ENCODE measurements around the gene METTL16.

Gene METTL16

DNA sequence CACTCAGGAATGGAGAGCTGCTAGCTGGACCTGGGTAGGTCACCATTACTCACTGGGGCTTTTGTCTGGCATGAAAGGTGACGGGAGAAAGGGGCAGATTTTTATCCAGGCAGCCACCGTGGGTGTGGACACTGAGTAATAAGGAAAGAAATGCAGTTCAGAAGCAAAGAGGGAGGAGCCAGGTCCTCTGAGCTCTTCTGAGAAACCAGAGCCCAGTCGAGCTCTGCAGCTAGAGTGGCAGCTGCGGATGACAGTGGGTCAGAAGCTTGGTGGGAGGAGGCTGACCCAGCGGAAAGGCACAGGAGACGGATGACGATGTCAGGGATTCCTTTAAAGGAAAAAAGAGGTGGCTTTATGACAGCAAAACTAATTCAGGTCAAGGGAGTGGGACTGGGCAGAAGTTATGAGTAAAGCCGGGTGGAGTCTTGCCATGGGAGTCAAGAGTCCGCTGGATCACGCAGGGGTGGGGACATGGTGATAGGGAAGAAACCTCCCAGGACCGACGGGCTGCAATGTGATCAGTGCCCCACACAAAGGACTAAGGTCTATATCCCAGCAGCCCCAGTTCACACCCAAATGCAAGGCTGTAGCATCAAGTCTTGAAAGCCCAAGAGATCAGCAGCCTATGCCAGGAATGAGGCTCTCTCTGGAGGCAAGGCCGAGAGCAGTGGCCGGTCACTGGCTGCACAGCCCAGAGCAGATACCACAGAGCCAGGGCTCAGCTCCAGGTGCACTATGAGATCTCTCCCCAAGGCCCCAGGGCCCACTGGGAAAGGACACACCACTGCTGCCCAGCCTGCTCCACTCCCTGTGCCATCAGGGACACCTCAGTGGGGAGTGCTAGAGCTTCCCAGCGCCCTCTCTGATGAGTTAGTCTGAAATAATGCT is 104.5 kb downstream of the METTL16 start:
- peak; percentile 78 for DNase-seq

DNA sequence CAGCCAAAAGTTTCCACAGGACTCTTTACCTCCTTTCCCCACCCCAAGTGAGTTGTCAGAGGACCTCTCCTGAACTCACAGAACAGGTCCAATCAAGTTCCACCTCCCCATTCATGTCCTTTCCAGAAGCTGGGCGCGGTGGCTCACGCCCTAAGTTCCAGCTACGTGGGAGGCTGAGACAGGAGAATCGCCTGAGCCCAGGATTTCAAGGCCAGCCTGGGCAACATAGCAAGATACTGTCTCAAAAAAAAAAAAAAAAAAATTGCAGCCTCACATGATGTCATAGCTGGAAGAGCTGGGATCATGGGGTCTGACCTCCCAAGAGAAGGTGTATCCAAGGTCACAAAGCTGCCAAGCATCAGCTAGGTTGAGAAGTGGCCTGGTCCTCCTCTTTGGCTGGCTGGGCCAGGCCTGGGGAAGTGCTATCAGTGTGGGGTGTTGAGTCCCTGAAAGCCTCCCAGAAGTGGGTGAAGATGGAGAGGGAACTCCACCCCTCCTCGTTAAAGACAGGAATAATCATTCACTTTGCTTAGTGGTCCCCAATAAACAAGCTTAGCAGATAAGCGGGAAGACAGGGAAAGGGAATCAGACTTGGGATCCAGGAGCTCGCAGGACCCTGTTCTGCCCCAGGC is 105.3 kb downstream of the METTL16 start:
- no peak for DNase-seq

DNA sequence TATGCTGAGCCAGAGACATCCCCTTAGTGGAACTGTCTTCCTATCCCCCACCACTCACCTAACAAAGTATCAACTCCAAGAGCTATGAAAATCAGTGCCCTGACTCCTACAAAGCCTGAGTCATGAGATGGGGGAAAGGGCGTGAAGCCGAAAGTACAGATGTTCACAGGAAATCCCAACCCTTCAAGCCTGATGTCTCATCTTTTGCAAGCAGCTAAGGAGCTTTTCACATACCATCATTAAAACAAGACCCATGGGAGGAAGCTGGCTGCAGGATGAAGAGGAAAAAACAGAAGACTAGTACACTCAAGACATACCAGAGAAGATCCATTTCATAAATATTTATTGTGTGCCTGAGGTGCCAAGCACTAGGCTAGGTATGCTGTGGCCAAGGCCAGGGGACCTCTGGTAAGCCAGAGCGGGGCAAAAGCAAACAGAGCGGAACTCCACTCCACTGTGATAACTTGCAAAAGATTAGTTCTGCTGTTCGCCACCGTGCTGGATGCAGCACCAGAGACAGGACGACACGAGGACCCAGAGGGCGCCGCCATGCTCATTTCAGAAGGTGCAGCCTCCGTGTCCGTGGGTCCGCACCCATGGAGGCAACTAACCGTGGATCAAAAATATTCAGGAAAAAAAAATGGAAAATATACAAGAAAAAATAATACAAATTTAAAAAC is 106.3 kb downstream of the METTL16 start:
- DNase-seq, result peak; percentile 90

DNA sequence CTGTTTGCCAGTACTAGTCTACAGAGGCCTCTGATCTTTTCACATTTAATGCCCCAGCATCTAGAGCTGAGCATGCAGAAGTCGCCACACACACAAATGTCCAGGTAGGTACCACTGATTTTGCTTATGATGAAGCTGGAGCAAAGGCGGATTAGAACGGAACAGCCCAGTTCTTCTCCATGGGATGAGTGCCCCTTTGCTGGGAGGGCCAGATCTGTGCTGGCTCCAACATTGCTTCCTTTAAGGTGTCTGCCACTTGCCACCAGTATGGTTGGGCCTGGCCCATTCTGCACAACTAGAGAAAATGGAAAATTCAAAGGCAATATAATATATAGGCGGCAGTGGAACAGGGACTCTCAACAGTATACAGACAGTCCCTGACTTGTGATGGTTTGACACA is 108.6 kb downstream of the METTL16 start:
- no peak for DNase-seq

- DNase-seq, result no peak
These were observed 109.1 kb downstream of the METTL16 start for GRCh38 chr17:2402544-2402943.

DNA sequence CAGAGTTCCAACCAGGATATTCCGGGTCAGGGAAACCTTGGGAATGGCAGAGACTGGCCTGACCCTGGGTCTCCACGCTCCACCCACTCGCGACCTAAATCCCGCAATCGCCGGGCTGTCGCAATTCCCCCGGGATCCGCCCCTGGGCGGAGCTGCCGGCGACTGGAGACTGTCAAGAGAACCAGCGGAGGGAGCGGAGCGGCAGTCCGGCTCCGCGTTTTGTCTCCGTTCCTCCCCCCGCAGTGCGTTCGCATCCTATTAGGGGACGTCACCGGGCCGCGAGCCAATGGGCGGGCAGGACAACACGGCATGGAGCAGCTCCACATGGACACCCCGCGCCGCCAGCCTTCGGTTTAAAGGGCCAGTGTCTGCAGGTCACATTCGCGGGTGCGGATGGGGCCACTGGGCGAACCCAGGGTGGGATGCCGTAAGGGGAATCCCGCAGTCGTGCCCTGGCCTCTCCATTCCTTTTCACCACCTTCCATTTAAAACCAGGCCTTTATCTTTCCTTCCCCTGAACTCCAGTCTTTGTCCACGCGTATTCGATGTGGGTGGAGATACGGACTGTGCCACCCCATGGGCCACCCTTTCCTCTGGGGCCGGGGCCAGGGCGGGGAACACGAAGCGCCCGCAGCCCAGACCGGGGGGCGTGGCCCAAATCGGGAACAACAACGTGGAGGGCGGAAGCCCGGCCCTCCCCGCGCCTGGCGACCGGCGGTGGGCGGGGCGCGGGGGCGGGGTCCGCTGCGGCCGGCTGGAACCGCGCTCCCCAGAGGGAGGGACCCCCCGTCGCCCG is 110.1 kb downstream of the METTL16 start:
- DNase-seq, result peak; percentile 100

- peak; percentile 95 for DNase-seq
These were observed 110.7 kb downstream of the METTL16 start, which contains the start of gene MNT for GRCh38 chr17:2400877-2401425. Gene MNT (minus strand): TSS chr17:2401060. CDS start chr17:2400712, 348 bp downstream.

- DNase-seq, result peak; percentile 34
These were observed 111.2 kb downstream of the METTL16 start for GRCh38 chr17:2400474-2400866.

GRCh38 chr17:2399572-2400473 is 111.9 kb downstream of the METTL16 start:
- peak; percentile 95 for DNase-seq

DNA sequence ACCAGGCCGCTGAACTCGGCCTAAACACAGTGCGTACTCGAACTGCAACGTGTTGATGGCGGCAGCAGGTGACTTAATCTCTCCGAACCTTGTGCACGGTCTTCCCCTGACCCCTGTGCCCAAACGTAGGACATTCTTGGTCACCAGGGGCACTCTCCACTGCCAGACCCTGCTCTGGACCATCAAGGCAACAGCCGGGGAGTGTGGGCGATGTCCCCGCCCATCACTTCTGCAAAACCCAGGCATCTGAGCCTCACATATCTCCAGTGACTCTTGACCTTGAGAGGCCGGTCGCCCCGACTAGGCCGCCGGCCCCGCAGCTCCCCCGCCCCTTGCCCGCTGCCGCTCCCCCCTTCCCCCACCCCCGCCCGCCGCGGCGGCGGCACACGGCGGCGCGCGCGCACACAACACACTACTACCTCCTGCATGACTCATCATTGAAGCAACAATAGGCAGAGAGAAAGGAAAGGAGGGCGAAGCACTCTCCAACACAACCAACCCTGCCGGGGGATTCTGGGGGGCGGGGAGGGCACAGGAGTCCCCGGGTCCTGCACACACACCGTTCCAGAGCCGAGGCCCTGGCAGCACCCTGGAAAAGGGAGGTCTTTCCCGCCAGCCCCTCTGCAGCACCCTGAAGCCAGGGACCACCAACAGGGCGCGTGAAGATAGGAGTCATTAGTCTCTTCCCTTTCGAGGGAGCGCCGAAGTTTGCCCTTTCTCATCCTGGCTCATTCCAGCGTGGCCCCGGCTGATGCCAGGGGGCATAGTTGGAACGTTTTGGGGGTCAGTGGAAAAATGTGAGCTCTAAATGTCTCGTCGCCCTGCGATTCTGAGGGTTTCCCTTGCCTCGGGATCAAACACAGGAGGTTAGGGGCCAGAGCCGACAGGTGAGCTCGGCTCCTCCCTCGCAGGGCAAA is 112.8 kb downstream of the METTL16 start:
- peak; percentile 83 for DNase-seq

DNA sequence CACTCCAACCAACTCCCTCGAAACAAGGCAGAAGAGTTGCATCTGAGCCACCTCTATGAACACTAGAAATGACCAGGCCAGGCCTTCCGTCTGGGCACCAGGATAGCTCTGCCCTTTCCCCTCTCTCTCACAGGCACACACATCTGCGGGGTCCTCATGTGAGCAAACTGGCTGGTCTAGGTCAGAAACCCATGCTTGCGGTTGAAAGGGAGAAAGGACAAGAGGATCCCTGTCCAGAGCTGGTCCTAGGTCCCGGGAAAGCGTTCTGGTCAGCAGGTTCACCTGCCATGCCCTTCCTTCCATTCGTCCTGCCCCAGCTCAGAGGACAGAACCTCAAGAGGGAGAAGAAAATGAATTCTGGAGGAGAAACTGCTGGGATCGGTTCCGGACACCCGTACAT is 113.5 kb downstream of the METTL16 start:
- DNase-seq, result no peak

DNA sequence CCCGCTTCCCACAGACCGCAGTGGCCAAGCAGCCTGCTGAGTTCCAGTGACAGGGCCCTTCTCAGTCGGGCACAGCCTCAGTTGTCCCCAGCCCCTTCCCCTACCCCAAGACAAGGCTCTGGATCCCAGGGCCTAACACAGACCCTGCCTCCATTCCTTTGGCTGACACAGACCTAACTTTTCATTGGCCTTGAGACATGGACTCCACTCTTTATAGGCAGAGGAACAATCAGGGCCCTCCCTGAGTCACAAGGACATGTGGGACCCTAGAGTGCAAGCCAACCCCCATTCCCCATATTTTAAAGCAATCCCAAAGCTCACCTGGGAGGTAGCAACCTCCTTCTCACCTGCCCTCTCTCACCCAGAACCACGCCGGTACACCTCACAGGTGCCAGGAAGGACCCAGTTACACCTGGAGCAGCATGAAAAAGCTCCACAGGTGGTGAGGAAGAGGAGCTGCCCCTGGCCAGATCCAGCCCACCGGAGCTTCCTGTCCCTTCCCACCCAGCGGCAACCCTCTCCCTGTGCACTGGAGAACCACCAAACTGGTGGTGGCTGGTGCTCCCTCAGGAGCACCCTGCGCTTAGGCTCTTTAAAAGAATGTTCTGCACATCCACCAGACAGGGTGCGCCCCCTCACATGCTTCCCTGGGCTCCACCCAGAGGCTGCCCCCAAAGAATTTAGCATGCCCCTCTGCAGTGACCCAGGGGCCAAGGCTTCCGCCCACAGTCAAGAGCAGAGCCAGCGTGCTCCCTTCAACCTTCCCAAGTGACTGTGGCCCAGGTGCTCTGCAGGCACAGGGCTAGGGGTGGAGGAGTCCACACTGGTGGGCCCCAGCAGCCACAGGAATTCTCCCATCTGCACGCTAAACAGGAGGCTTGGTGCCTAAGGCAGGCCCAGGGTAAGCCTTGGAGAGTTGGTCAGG is 114.2 kb downstream of the METTL16 start:
- DNase-seq, result no peak

DNA sequence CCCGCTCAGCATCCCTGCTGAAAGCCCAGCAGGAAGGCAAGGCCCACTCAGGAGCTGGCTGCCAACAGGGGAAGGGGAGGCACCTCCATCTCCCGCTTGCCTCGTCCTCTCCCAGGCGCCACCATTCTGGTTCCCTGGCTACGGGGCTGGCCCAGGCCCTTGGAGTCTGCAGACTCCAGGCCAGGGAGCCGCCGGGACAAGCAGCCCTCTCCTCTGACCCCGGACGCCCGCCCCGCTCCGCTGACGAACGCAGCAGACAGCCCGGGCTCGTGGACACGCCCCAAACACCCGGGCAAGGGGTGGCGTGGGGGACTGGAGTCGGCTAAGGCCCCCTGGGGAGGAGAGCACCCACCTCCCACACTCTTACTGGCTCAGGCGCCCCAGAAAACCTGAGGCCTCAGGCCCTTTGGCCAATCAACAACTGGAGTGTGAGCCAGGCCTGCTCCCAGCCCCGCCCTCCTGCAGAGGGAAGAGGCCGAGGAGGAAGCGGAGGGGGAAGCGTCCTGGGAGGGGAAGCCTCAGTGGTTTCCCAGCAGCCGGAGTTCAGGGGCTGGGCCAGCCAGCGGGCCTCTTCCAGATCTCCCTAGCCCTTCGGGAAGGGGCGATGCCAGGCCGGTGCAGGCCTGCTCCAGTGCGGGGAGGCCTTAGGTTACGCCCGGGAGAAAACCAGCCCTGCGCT is 115.0 kb downstream of the METTL16 start:
- peak; percentile 98 for DNase-seq

DNA sequence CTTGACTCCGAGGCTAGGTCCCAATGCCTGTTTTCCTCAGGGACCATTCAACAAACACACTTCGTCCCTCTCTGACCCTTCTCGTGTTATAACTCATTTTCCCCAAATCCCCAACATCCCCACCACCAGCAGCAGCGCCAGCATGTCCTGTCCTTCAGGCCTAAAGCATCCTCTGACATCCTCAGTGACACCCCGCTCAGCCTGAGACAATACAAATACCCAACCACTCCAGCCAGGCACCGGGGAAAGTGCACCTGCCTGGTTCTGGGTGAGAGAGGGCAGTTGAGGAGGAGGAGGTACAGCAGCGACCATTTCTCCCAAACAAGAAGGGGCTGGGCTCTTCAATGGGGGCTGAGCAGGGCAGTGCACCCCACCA is 115.5 kb downstream of the METTL16 start:
- no peak for DNase-seq

- DNase-seq, result no peak
These were observed 116.2 kb downstream of the METTL16 start for GRCh38 chr17:2395258-2396181.

GRCh38 chr17:2394775-2395201 is 116.9 kb downstream of the METTL16 start:
- DNase-seq, result no peak

All from fibroblast of upper back skin (primary cell).